Amygdala (tissue), 56 donors: ENCODE results near the gene CPNE2.
"Not testable (repeated sequence)": the region's sequence is repeated elsewhere in the genome, so short reads cannot be mapped to it uniquely, and the experiment has no call there.

Source experiments
- DNase-seq, 56 donors: peaks; one replicate each; lab custom pipeline; 2025; lab: John Stamatoyannopoulos, UW

Gene CPNE2

DNA sequence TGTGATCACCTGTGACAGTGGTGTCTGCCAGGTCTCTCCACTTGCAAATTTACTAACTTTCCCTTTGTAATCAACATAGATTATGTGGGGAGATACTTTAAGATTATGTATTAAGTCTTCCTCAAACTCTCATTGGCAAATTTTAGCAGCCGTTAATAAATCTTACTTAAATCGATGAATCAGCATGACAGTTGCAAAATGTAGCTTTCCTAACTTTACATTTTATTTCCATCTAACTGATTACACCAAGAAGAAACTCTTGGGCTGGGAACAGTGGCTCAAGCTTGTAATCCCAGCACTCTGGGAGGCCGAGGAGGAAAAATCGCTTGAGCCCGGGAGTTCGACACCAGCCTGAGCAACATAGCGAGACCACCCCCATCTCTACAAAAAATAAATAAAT, 23.3 kb upstream of the CPNE2 start:
- DNase-seq = no peak

GRCh38 chr16:57069635-57070370, 22.6 kb upstream of the CPNE2 start:
- DNase-seq = no peak

GRCh38 chr16:57070424-57070823, 22.0 kb upstream of the CPNE2 start:
- DNase-seq = no peak

- DNase-seq = not testable (repeated sequence)
Measured at GRCh38 chr16:57071081-57071732, 21.2 kb upstream of the CPNE2 start.

- no peak for DNase-seq
Measured at GRCh38 chr16:57071831-57072582, 20.4 kb upstream of the CPNE2 start.

- DNase-seq = no peak
Measured at GRCh38 chr16:57072616-57073275, 19.6 kb upstream of the CPNE2 start.

GRCh38 chr16:57077714-57078113, 14.7 kb upstream of the CPNE2 start:
- DNase-seq = no peak

DNA sequence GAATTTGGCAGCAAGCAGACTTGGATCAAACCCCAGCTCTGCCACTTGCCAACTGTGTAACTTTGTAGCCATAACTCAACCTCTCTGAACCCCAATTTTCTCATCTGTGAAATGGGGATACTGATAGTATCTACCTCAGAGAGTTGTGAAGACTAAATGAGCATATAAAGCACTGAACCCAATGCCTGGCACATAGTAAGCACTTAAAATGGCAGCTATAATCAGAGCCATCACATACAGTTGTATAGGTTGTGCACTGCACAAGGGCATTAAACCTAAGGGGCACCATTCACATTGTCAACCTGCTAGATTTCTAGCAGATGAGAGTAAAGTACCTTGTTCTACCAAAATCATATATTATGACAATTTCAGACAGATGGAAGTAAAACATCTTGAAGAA, 10.6 kb upstream of the CPNE2 start:
- DNase-seq = no peak

GRCh38 chr16:57082664-57083063, 9.7 kb upstream of the CPNE2 start:
- DNase-seq = no peak

DNA sequence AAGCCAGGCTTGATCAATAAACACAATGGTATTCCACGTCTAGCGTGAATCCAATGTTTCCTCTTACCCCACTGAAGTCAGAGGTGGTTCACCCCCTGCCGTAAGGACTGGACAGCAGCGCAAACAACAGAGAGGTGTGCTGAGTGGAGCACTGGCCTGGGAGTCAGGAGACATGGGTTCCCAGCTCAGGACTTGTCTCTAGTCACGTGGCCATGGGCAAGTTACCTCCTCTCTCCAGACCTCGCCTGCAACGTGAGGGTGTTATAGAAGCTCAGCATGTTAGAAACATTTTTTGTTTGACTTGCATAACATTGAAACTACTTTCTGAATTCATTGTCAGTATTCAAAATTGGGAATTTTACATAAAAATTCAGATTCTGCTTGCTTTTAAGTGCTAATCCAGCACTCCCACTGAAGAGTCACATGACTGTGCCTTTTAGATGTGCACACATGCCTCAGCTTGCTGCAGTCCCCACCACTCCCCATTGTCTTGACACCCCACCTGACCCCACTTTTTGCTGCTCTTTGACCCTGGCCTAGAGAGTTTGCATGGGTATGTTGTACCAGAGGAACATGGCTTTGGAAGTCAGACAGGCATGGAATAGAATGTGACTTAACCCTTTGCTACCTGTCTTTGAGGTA, 8.8 kb upstream of the CPNE2 start:
- no peak for DNase-seq

GRCh38 chr16:57084257-57084770, 8.1 kb upstream of the CPNE2 start:
- peak in 47 of 56 donors; percentile 13 to 86 (median 54) for DNase-seq

- no peak for DNase-seq
Measured at GRCh38 chr16:57084996-57085395, 7.4 kb upstream of the CPNE2 start.

- DNase-seq = no peak
Measured at GRCh38 chr16:57087003-57087402, 5.4 kb upstream of the CPNE2 start.

DNA sequence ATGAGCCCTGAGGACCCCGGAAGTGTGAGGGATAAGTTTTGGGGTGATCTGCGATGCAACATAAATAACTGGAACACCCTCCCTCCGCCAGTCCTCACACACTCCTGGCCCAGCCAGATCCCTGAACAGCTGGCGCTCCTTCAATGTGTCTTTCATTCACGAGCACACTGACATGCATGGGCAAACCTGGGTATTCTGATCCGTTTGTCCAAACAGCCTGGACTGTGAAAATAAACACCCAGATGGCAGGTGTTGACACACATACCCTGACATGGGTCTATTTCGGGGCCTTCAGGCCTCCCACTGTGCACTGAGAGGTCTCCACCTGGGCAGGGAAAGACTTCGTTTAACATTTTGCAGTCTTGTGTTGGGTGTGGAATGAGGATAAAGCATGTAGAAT, 3.0 kb upstream of the CPNE2 start:
- no peak for DNase-seq

- DNase-seq = peak in 5 of 56 donors; percentile 9 to 55 (median 38)
Measured at GRCh38 chr16:57091200-57091974, 996 bp upstream of the CPNE2 start.

DNA sequence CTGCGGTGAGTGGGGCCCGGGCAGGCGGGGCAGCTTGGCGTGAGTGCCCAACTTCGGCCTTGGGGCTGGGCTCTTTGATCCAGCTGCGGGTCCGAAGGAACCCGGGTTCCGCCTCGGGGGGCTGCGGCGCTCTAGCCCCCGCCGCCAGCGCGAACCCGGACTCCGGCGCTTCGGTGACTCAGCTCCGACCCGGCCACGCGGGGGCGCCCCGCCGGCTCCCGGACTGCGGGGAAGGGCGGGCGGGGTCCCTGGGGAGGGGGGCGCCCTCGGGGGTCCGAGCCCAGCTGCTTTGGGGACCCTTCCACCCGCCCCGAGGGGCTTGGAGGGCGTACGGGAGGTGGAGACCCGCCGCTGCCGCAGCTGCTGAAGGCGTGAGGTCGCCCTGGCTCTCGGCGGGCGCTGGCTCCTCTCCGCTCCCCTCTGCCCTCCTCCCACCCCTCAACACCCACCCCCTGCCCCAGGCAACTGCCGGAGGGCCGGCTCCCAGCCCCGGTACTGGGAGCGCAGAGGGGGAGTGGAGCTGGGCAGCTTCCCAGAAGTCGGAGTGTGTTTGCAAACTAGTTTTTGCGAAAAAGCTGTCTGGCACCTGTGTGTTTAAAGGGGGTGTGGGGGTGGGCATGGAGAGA, 516 bp downstream of the CPNE2 start:
- DNase-seq = peak in 25 of 56 donors; percentile 28 to 74 (median 53)

DNA sequence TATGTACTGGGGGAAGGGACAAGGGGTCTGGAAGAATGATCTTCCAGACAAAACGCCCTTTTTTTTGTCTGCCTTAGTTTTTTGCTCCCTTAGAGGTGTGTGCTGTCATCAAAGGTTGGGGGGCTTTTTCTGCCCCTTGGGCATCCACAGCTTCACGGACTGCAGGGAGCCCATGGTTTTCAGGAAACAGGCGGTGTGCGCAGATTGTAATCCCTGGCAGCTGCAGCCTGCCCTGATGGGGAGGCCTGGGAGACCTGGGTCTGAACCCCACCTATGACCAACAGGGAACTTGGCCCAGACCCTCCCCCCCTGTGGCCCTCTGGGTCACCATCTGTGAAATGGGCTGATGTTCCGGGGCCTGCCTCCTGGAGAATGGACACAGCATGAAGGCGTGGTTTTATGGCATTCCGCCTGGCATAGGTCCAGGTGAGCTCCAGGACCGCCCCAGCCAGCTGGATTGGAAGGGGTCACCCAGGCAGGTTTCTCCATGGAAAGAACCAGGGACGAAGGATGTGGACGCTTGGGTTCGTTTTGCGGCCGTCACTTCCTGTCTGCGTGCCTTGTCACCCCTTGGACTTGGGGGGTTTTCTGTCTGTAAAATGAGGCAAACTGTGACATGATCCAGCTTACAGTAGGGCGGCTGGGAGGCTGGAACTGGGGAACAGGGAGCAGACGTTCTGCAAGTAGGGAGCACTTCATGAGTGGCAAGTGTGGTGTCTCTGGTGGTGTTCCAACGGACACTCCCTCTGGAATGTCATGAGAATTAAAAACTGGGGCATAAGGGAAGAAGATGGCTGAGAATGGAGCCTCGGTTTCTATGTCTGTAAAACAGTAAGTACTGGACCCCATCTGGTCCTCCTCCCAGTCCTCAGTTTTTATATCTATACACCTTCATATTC, 1.5 kb downstream of the CPNE2 start:
- peak in 2 of 56 donors; percentile 11 to 39 for DNase-seq

GRCh38 chr16:57094911-57095310, 2.5 kb downstream of the CPNE2 start:
- no peak for DNase-seq
